Endodermal cell (in vitro differentiated cells): Measurements from ENCODE around the gene PYDC2. TPM values are rescaled to one million over a fixed set of nuclear protein-coding genes. Genes with fewer than 3 reads are reported as not detected.
"Not testable (repeated sequence)": the region's sequence is repeated elsewhere in the genome, so short reads cannot be mapped to it uniquely, and the experiment has no call there.

Experiments used
- DNase-seq: peaks from one replicate; pipeline ENCODE4 v3.0.0-alpha.2; 2017
- H3K27ac ChIP-seq: 2 replicates; pipeline ENCODE4 v1.5.1; 2013; ENCODE audit warnings: mild to moderate bottlenecking, low read depth, low read length, moderate library complexity
- H3K27me3 ChIP-seq: 2 replicates; pipeline ENCODE4 v1.6.1; 2013; ENCODE audit warnings: mild to moderate bottlenecking, low read length, moderate library complexity; ENCODE audit not compliant: insufficient read depth, control insufficient read depth, poor library complexity, severe bottlenecking
- H3K36me3 ChIP-seq: 2 replicates; pipeline ENCODE4 v1.7.0; 2013; ENCODE audit warnings: mild to moderate bottlenecking, low read length, moderate library complexity; ENCODE audit not compliant: control insufficient read depth, insufficient read depth
- H3K4me1 ChIP-seq: one replicate; pipeline ENCODE4 v1.7.0; 2013; ENCODE audit warnings: low read length; ENCODE audit not compliant: control insufficient read depth, insufficient read depth
- H3K4me3 ChIP-seq: 2 replicates; pipeline ENCODE4 v1.5.1; 2013; ENCODE audit warnings: mild to moderate bottlenecking, low read length, moderate library complexity
- H3K9ac ChIP-seq: 2 replicates; pipeline ENCODE4 v1.6.1; 2013; ENCODE audit warnings: mild to moderate bottlenecking, low read length, moderate library complexity; ENCODE audit not compliant: poor library complexity, severe bottlenecking; ENCODE audit errors: extremely low read depth
- H3K9me3 ChIP-seq: 2 replicates; pipeline ENCODE4 v1.6.1; 2013; ENCODE audit warnings: mild to moderate bottlenecking, low read length, moderate library complexity; ENCODE audit not compliant: control insufficient read depth
- H3K27ac Mint-ChIP-seq: 2 replicates; pipeline ENCODE4 v1.8.0; 2020; ENCODE audit warnings: mixed read lengths
- H3K27me3 Mint-ChIP-seq: 2 replicates; pipeline ENCODE4 v1.8.0; 2021; ENCODE audit warnings: mild to moderate bottlenecking, mixed read lengths; ENCODE audit not compliant: insufficient read depth
- H3K36me3 Mint-ChIP-seq: 2 replicates; pipeline ENCODE4 v1.8.0; 2020; ENCODE audit warnings: low read depth, mixed read lengths
- H3K4me1 Mint-ChIP-seq: 2 replicates; pipeline ENCODE4 v1.8.0; 2020; ENCODE audit warnings: mixed read lengths
- H3K4me3 Mint-ChIP-seq: 2 replicates; pipeline ENCODE4 v1.8.0; 2020; ENCODE audit warnings: mild to moderate bottlenecking, moderate library complexity, mixed read lengths
- H3K9me3 Mint-ChIP-seq: 2 replicates; pipeline ENCODE4 v1.8.0; 2020; ENCODE audit warnings: mild to moderate bottlenecking, mixed read lengths
- CTCF ChIP-seq: fragments of 200-600 bp; sonication (generic); conservative IDR thresholded peaks from 2 replicates; pipeline ENCODE4 v1.5.0; 2021; ENCODE audit warnings: antibody characterized with exemption, mild to moderate bottlenecking
- WGBS, 2 experiments: methylation state at CpG; one replicate each; pipeline versions ENCODE4 v1.1.5 to v1.1.7; 2013; ENCODE audit warnings: missing lambda C conversion rate in 2 of 2, mixed read lengths in 1 of 2; ENCODE audit not compliant: insufficient coverage in 1 of 2, insufficient read length in 1 of 2; 5-methylcytosine and 5-hydroxymethylcytosine counted together
- total RNA-seq, 2 donors: library from RNA; stranded (reverse); fragmentation: NEBNext Ultra II Directional in 1 of 2; extraction: Animal tissue kit (Norgen Biotek cat#: 25700) in 1 of 2; gene quantifications; 2 replicates in 1 of 2; 3 replicates in 1 of 2; pipeline ENCODE4 v1.2.1, GENCODE V29; 2021

The PYDC2 gene
- total RNA-seq, 2 donors from 2014 or later = not detected

- Mint-ChIP-seq H3K4me3 (no peak overlapping the region), H3K4me1 (no peaks in the 10 kb centered on the region), H3K27me3 (no peaks in the 10 kb centered on the region), H3K36me3 (no peaks in the 10 kb centered on the region), H3K27ac (no peak overlapping the region), H3K9me3 (peaks cover 7% of the 10 kb centered on the region)
- Histone ChIP-seq H3K27ac (no peak overlapping the region), H3K9ac (no peak overlapping the region), H3K4me1 (no peaks in the 10 kb centered on the region), H3K9me3 (peaks cover 4% of the 10 kb centered on the region), H3K27me3 (no peaks in the 10 kb centered on the region), H3K4me3 (no peak overlapping the region), H3K36me3 (no peaks in the 10 kb centered on the region)
- TF ChIP-seq CTCF = no peak
- 88 to 92% methylated on average over 2 of the region's 2 CpGs for WGBS, 2 experiments
- DNase-seq = no peak
These were observed 9.6 kb downstream of the PYDC2 start for GRCh38 chr3:191470545-191470944.

- Mint-ChIP-seq H3K27ac (no peak overlapping the region), H3K36me3 (no peaks in the 10 kb centered on the region), H3K9me3 (no peaks in the 10 kb centered on the region), H3K4me3 (no peak overlapping the region), H3K27me3 (no peaks in the 10 kb centered on the region), H3K4me1 (peaks cover 7% of the 10 kb centered on the region)
- Histone ChIP-seq H3K9me3 (no peaks in the 10 kb centered on the region), H3K36me3 (no peaks in the 10 kb centered on the region), H3K4me1 (no peaks in the 10 kb centered on the region), H3K27me3 (no peaks in the 10 kb centered on the region), H3K9ac (no peak overlapping the region), H3K4me3 (no peak overlapping the region), H3K27ac (no peak overlapping the region)
- TF ChIP-seq CTCF = no peak
- DNase-seq = no peak
- 83 to 94% methylated on average over 2 to 4 of the region's 4 CpGs for WGBS, 2 experiments
These were observed 12.8 kb downstream of the PYDC2 start for GRCh38 chr3:191473661-191474198.

DNA sequence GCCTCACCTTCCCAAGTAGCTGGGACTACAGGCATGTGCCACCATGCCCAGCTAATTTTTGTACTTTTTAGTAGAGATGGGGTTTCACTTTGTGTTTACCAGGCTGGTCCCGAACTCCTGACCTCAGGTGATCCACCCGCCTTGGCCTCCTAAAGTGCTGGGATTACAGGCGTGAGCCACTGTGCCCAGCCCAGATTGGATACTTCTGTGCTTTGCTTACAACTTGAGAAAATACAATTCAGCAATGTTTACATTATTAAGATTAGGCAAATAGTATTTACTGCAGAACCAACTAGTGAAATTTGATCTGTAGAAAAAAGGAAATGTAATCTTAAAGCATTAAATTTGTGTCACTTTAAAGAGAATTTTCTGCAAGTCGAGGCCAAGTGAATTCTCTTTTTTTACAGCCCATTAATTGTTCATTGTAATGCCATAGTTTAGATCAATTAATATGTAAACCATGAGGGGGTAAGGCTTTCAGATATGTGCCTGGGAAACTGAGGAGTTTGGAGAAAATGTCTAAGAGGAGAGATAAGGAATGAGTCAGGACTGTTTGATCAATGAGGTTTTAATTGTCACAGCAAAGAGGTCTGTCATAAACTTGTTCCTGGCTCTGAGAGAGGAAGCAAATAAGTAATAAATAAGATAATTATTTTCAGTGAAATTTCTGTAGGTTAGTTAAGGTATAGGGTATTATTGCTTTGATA is 15.3 kb downstream of the PYDC2 start:
- H3K27me3 ChIP-seq = no peaks in the 10 kb centered on the region
- no peak overlapping the region for H3K27ac ChIP-seq
- Mint-ChIP-seq H3K4me1 (peaks cover 7% of the 10 kb centered on the region), H3K27me3 (no peaks in the 10 kb centered on the region), H3K4me3 (no peak overlapping the region), H3K27ac (no peak overlapping the region), H3K9me3 (peaks cover 4% of the 10 kb centered on the region), H3K36me3 (no peaks in the 10 kb centered on the region)
- H3K9ac ChIP-seq = no peak overlapping the region
- DNase-seq = no peak
- 89 to 95% methylated on average over 3 to 4 of the region's 4 CpGs for WGBS, 2 experiments
- no peak overlapping the region for H3K4me3 ChIP-seq
- H3K36me3 ChIP-seq = no peaks in the 10 kb centered on the region
- no peaks in the 10 kb centered on the region for H3K4me1 ChIP-seq
- no peak for TF ChIP-seq CTCF
- H3K9me3 ChIP-seq = no peaks in the 10 kb centered on the region

GRCh38 chr3:191483994-191484393 is 23.0 kb downstream of the PYDC2 start:
- H3K4me1 Mint-ChIP-seq, H3K4me3 Mint-ChIP-seq: not testable (repeated sequence)
- WGBS, 2 experiments = 83 to 93% methylated on average over 1 to 2 of the region's 2 CpGs

More at GRCh38 chr3:191483994-191484393, 23.0 kb downstream of the PYDC2 start:
- not testable (repeated sequence) for H3K36me3 Mint-ChIP-seq, H3K27ac ChIP-seq, H3K4me3 ChIP-seq, H3K9ac ChIP-seq, H3K27ac Mint-ChIP-seq, H3K9me3 ChIP-seq, DNase-seq, H3K36me3 ChIP-seq, H3K4me1 ChIP-seq, H3K27me3 ChIP-seq, H3K27me3 Mint-ChIP-seq
- H3K9me3 Mint-ChIP-seq = peaks cover 32% of the 10 kb centered on the region
